ENCODE measurements around the gene ELFN2.
"Not testable (repeated sequence)": the region's sequence is repeated elsewhere in the genome, so short reads cannot be mapped to it uniquely, and the experiment has no call there.

ELFN2 gene

GRCh38 chr22:37330200-37331033 lies 96.9 kb downstream of the ELFN2 start:
- no peak overlapping the region for H3K4me3 ChIP-seq (ENCODE audit: low read depth, low read length)
- peak; percentile 41 for DNase-seq (ENCODE audit: low read depth)
- TF ChIP-seq, protein P1, sequence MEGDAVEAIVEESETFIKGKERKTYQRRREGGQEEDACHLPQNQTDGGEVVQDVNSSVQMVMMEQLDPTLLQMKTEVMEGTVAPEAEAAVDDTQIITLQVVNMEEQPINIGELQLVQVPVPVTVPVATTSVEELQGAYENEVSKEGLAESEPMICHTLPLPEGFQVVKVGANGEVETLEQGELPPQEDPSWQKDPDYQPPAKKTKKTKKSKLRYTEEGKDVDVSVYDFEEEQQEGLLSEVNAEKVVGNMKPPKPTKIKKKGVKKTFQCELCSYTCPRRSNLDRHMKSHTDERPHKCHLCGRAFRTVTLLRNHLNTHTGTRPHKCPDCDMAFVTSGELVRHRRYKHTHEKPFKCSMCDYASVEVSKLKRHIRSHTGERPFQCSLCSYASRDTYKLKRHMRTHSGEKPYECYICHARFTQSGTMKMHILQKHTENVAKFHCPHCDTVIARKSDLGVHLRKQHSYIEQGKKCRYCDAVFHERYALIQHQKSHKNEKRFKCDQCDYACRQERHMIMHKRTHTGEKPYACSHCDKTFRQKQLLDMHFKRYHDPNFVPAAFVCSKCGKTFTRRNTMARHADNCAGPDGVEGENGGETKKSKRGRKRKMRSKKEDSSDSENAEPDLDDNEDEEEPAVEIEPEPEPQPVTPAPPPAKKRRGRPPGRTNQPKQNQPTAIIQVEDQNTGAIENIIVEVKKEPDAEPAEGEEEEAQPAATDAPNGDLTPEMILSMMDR (IDR thresholded peaks at IDR 0.05; ENCODE audit: low read depth, low read length, missing control alignments) = peak; percentile 29
- in situ Hi-C loops (cut with HindIII; ENCODE audit: low sequenced_read_pairs) = no loop called here

- no peak for DNase-seq (ENCODE audit: low read depth)
- TF ChIP-seq, protein P1 (IDR thresholded peaks at IDR 0.05; ENCODE audit: low read depth, low read length, missing control alignments) = no peak
- in situ Hi-C loops (cut with HindIII; ENCODE audit: low sequenced_read_pairs) = loop anchor here (5.0 to 10.0 kb wide), 2 partner anchors 118 to 235 kb away; partner anchors contain the start of gene CDC42EP1
- no peak overlapping the region for H3K4me3 ChIP-seq (ENCODE audit: low read depth, low read length)
These were observed 97.8 kb downstream of the ELFN2 start for GRCh38 chr22:37329238-37330140.

GRCh38 chr22:37328538-37329237 lies 98.6 kb downstream of the ELFN2 start:
- in situ Hi-C loops (cut with HindIII; ENCODE audit: low sequenced_read_pairs) = loop anchor here (5.0 to 10.0 kb wide), 2 partner anchors 119 to 236 kb away; partner anchors contain the start of gene CDC42EP1
- DNase-seq (ENCODE audit: low read depth); H3K4me3 ChIP-seq (ENCODE audit: low read depth, low read length): not testable (repeated sequence)

- no peak overlapping the region for H3K4me3 ChIP-seq (ENCODE audit: low read depth, low read length)
- in situ Hi-C loops (cut with HindIII; ENCODE audit: low sequenced_read_pairs) = loop anchor here (5.0 to 10.0 kb wide), 2 partner anchors 119 to 237 kb away; partner anchors contain the start of gene CDC42EP1
- peak; percentile 33 for DNase-seq (ENCODE audit: low read depth)
- TF ChIP-seq, protein P1 (IDR thresholded peaks at IDR 0.05; ENCODE audit: low read depth, low read length, missing control alignments) = no peak
These were observed 99.3 kb downstream of the ELFN2 start for GRCh38 chr22:37328017-37328416.

DNA sequence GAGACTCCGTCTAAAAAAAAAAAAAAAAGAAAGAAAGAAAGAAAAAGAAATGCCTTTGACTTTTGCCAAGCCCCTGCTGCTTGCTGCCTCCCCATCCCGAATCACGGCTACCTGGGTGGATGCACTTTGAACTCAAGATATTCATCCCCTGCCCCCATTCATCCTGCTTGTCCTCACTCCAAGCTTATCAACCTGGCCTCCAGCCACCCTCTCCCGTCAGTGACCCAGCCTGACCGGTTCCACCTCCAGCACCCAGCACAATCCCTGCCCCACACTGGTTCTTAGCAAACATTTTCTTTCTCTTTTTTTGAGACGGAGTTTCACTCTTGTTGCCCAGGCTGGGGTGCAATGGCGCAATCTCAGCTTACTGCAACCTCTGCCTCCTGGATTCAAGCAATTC lies 100.6 kb downstream of the ELFN2 start:
- in situ Hi-C loops (cut with HindIII; ENCODE audit: low sequenced_read_pairs) = loop anchor here (5.0 to 10.0 kb wide), 2 partner anchors 121 to 238 kb away; partner anchors contain the start of gene CDC42EP1
- no peak overlapping the region for H3K4me3 ChIP-seq (ENCODE audit: low read depth, low read length)
- no peak for DNase-seq (ENCODE audit: low read depth)
- TF ChIP-seq, protein P1 (IDR thresholded peaks at IDR 0.05; ENCODE audit: low read depth, low read length, missing control alignments) = no peak

DNA sequence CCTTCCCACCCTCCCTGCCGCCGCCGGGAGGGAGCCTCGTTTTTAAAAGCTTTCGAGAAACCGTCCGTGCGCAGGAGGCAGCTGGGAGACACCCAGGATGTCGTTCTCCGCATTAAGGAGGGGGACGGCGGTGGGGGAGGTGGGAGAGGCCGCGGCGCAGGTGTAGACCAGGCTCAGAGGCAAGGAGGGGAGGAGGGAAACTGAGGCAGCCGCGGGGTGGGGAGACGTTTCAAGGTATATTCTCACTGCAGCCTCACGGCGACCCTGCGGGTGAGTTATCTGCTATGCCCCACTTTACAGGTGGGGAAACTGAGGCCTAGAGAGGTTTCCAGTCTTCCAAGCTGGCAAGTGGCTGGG lies 102.3 kb downstream of the ELFN2 start:
- in situ Hi-C loops (cut with HindIII; ENCODE audit: low sequenced_read_pairs) = loop anchor here (5.0 to 10.0 kb wide), 2 partner anchors 122 to 240 kb away; partner anchors contain the start of gene CDC42EP1
- H3K4me3 ChIP-seq (ENCODE audit: low read depth, low read length) = peak overlapping the region; percentile 10
- TF ChIP-seq, protein P1 (IDR thresholded peaks at IDR 0.05; ENCODE audit: low read depth, low read length, missing control alignments) = no peak
- no peak for DNase-seq (ENCODE audit: low read depth)

All from astrocyte of the cerebellum (primary cell).